K562 (cell line): Measurements from ENCODE around the gene SIGLEC1. TPM values are rescaled to one million over a fixed set of nuclear protein-coding genes. Genes with fewer than 3 reads are reported as not detected.

Experiments used
- ATAC-seq: fragments of 200-7000 bp; cut with Tn5 transposase; 3 replicates; pipeline ENCODE4 v1.9.1; 2020; ENCODE audit warnings: moderate library complexity
- BruUV-seq: library from RNA; stranded (reverse); fragments of 400-500 nt; replicated peaks from 2 replicates; lab custom pipeline; 2021; lab: Mats Ljungman, UMichigan
- CTCF ChIA-PET: fragments of 300-600 bp; formaldehyde crosslinking; extraction: SDS; loops from one replicate; lab custom pipeline; 2021; ENCODE audit warnings: low intra/inter-chr PET ratio; lab: Yijun Ruan, JAX
- POLR2A ChIA-PET: fragments of 300-600, 350-650 bp; sonication (Branson Sonifier 250); formaldehyde crosslinking; extraction: SDS; loops from one replicate; lab custom pipeline; 2021; ENCODE audit warnings: antibody characterized with exemption, inconsistent platforms; lab: Yijun Ruan, JAX
- DNase-seq, 4 experiments: peaks; one replicate each; pipeline versions ENCODE4 v3.0.0 to v3.0.0-alpha.2; 2011 to 2018; ENCODE audit warnings: low spot score in 3 of 4, mixed read lengths in 3 of 4; ENCODE audit errors: extremely low read depth in 1 of 4
- FAIRE-seq: peaks from 2 replicates; lab custom pipeline; 2011; peaks lifted over from hg19 to GRCh38; lab: Jason Lieb, UNC
- H2AFZ ChIP-seq: 2 replicates; pipeline ENCODE4 v1.6.0; 2011; ENCODE audit warnings: low read depth, low read length, control low read depth, inconsistent platforms
- H3K27ac ChIP-seq: fragments of 200-600 bp; 3 replicates; pipeline ENCODE4 v1.8.0; 2011; ENCODE audit warnings: low read depth, mild to moderate bottlenecking, control low read depth, inconsistent platforms, low read length, moderate library complexity, mixed read lengths; ENCODE audit errors: extremely low read depth
- H3K27me3 ChIP-seq, 2 experiments: fragments of 300-600 bp in 1 of 2; 2 replicates in 1 of 2; 3 replicates in 1 of 2; pipeline versions ENCODE4 v1.6.0 to v1.8.0; 2011; ENCODE audit warnings: inconsistent platforms in 2 of 2, low read length in 2 of 2, mild to moderate bottlenecking in 1 of 2, mixed read lengths in 1 of 2, moderate library complexity in 1 of 2; ENCODE audit not compliant: control insufficient read depth in 2 of 2, insufficient read depth in 2 of 2
- H3K36me3 ChIP-seq: fragments of 300-600 bp; 3 replicates; pipeline ENCODE4 v1.8.0; 2011; ENCODE audit warnings: mild to moderate bottlenecking, low read length, inconsistent platforms; ENCODE audit not compliant: control insufficient read depth, insufficient read depth
- H3K4me1 ChIP-seq, 2 experiments: fragments of 200-600 bp in 1 of 2; replicated peaks in 1 of 2; 2 replicates in 1 of 2; 3 replicates in 1 of 2; pipeline versions ENCODE4 v1.5.1 to v1.8.0; 2011; ENCODE audit warnings: inconsistent platforms in 2 of 2, low read length in 2 of 2, mild to moderate bottlenecking in 1 of 2, mixed read lengths in 1 of 2, moderate library complexity in 1 of 2; ENCODE audit not compliant: control insufficient read depth in 2 of 2, insufficient read depth in 2 of 2
- H3K4me2 ChIP-seq: 2 replicates; pipeline ENCODE4 v1.6.1; 2011; ENCODE audit warnings: low read length, control low read depth, inconsistent platforms, mixed read lengths; ENCODE audit not compliant: insufficient read depth
- H3K4me3 ChIP-seq: fragments of 200-600 bp; sonication (generic), shearing (Covaris generic); 2 replicates; pipeline ENCODE4 v1.5.1; 2016; ENCODE audit warnings: control low read depth, inconsistent platforms
- H3K79me2 ChIP-seq: fragments of 200-600 bp; 3 replicates; pipeline ENCODE4 v1.8.0; 2011; ENCODE audit warnings: low read length, inconsistent platforms; ENCODE audit not compliant: control insufficient read depth, insufficient read depth
- H3K9ac ChIP-seq, 2 experiments: 2 replicates each; pipeline versions ENCODE4 v1.6.0 to v1.6.1; 2011; ENCODE audit warnings: low read depth in 2 of 2, low read length in 2 of 2, control low read depth in 1 of 2, inconsistent platforms in 1 of 2, mild to moderate bottlenecking in 1 of 2, mixed read lengths in 1 of 2; ENCODE audit not compliant: insufficient read depth in 1 of 2
- H3K9me1 ChIP-seq: one replicate; pipeline ENCODE4 v1.6.0; 2011; ENCODE audit warnings: inconsistent platforms, mild to moderate bottlenecking, low read length, moderate library complexity; ENCODE audit not compliant: control insufficient read depth, insufficient read depth
- H3K9me3 ChIP-seq: replicated peaks from 2 replicates; pipeline ENCODE4 v1.5.1; 2011; ENCODE audit warnings: low read depth, low read length, inconsistent platforms; ENCODE audit not compliant: control insufficient read depth, insufficient read depth
- H4K20me1 ChIP-seq: replicated peaks from 2 replicates; pipeline ENCODE4 v1.6.1; 2011; ENCODE audit warnings: low read length, inconsistent platforms, mixed read lengths; ENCODE audit not compliant: control insufficient read depth, insufficient read depth
- BCOR ChIP-seq: fragments of 450-650 bp; IDR thresholded peaks from 2 replicates; pipeline ENCODE4 v1.6.1; 2016
- COPS2 ChIP-seq: fragments of 450-650 bp; conservative IDR thresholded peaks from 2 replicates; pipeline ENCODE4 v1.6.1; 2016; ENCODE audit warnings: mild to moderate bottlenecking, moderate library complexity
- CSDE1 ChIP-seq, 2 experiments: fragments of 450-650 bp; IDR thresholded peaks; 2 replicates each; pipeline ENCODE4 v1.6.1; 2016; ENCODE audit warnings: mild to moderate bottlenecking in 1 of 2
- HNRNPUL1 ChIP-seq: fragments of 200-400 bp; formaldehyde crosslinking; IDR thresholded peaks from 2 replicates; pipeline ENCODE4 v1.6.1; 2017; ENCODE audit warnings: low read length
- LCOR ChIP-seq: sonication (generic); formaldehyde crosslinking; IDR thresholded peaks from 2 replicates; pipeline ENCODE4 v1.8.0; 2022; ENCODE audit warnings: mild to moderate bottlenecking, missing genetic modification reagents
- NFATC3 ChIP-seq: fragments of 450-650 bp; IDR thresholded peaks from 2 replicates; pipeline ENCODE4 v1.6.1; 2017; ENCODE audit warnings: mild to moderate bottlenecking
- SRF ChIP-seq, 2 experiments: fragments of 250-450, 450-650 bp in 1 of 2; sonication (Bioruptor Pico) in 1 of 2; sonication (generic) in 1 of 2; formaldehyde crosslinking; IDR thresholded peaks; 2 replicates each; pipeline versions ENCODE4 v1.5.0 to v1.5.1; 2020 to 2022; ENCODE audit warnings: mild to moderate bottlenecking in 1 of 2, missing genetic modification reagents in 1 of 2
- TCF3 ChIP-seq: sonication (generic); formaldehyde crosslinking; IDR thresholded peaks from 2 replicates; pipeline ENCODE4 v1.4.0; 2020; ENCODE audit warnings: mild to moderate bottlenecking, missing genetic modification reagents
- UBTF ChIP-seq, 2 experiments: IDR thresholded peaks; 2 replicates each; pipeline ENCODE4 v1.6.1; 2012; ENCODE audit warnings: improper control_type of control experiment in 2 of 2, low read depth in 2 of 2, low read length in 2 of 2, borderline replicate concordance in 1 of 2
- ZNF318 ChIP-seq, 2 experiments: fragments of 450-650 bp; IDR thresholded peaks; 2 replicates each; pipeline ENCODE4 v1.6.1; 2016; ENCODE audit warnings: mild to moderate bottlenecking in 2 of 2, borderline replicate concordance in 1 of 2, low read depth in 1 of 2, moderate library complexity in 1 of 2
- ZNF75A ChIP-seq: fragments of 450-650 bp; formaldehyde crosslinking; IDR thresholded peaks from 2 replicates; pipeline ENCODE4 v1.4.0; 2020; ENCODE audit warnings: mild to moderate bottlenecking
- WGBS: fragments of 100-300 bp; shearing (Covaris generic); methylation state at CpG from one replicate; pipeline ENCODE4 v1.1.6; 2016; ENCODE audit warnings: low coverage, mixed read lengths; ENCODE audit not compliant: insufficient coverage; ENCODE audit errors: missing lambda C conversion rate; 5-methylcytosine and 5-hydroxymethylcytosine counted together
- in situ Hi-C: fragments of 300-500 bp; cut with MboI; formaldehyde crosslinking; loops from 4 replicates; pipeline ENCODE4 v1.15.0; 2018; ENCODE audit warnings: inconsistent platforms, mixed read lengths
- intact Hi-C: fragments of 100-400 bp; cut with micrococcal nuclease; formaldehyde crosslinking; loops from 2 replicates; pipeline ENCODE4 v1.14.2; 2022
- polyA plus RNA-seq, 8 experiments: library from polyadenylated mRNA; depleted of rRNA in 4 of 8; stranded (reverse) in 5 of 8; unstranded in 3 of 8; fragments of >200 nt; fragmentation: Nextera tagmentation in 2 of 8; fragmentation: Illumina TruSeq in 1 of 8; extraction: Ambion mirVana in 2 of 8; extraction: Trizol in 1 of 8; gene quantifications; 2 replicates each; pipeline versions ENCODE4 v1.2.1 to v1.2.3, GENCODE V29; 2011 to 2014; ENCODE audit warnings: inconsistent platforms in 1 of 8, missing spikeins in 1 of 8
- total RNA-seq, 7 experiments: library from RNA; depleted of rRNA in 6 of 7; stranded (reverse); fragments of >200 nt in 6 of 7; fragmentation: Illumina TruSeq in 2 of 7; extraction: Trizol in 2 of 7; gene quantifications; 2 replicates each; pipeline versions ENCODE4 v1.2.1 to v1.2.3, GENCODE V29; 2011 to 2021; ENCODE audit warnings: low replicate concordance in 1 of 7
- TF ChIP-seq, protein P1 (sequence below): conservative IDR thresholded peaks from 2 replicates; pipeline ENCODE4 v1.6.1; 2011; ENCODE audit warnings: low read depth, mild to moderate bottlenecking, low read length; ENCODE audit not compliant: control insufficient read depth

SIGLEC1 gene
- total and polyA plus RNA-seq, 9 of the 15 experiments (the other 6 are each of a cell fraction or from before 2014, with no cell fraction given), result 0.05 to 0.07 TPM; not detected in 7

DNA sequence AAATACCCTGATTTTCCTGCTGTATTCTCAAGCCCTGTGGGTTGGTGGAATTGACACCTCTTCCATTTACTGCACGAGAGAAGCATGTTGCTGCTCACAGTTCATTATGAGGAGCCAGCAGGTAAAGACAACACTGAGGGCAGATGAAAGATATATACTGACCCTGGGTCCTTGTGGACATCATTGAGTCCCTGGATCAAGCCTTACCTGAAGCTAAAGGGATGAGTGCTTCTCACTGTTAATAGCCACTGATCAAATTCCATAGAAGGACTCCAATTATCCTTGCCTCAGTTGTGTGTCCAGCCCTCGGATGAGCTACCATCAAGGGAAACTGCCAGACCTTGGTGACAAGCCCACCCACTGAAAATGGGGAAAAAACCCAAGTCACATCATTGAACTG is 7.7 kb upstream of the SIGLEC1 start:
- 6% methylated on average over 2 of the region's 2 CpGs for whole genome bisulfite sequencing
- Histone ChIP-seq H3K9ac (no peak overlapping the region), H3K27ac (no peak overlapping the region), H3K79me2 (no peaks in the 10 kb centered on the region), H3K4me3 (no peak overlapping the region), H3K36me3 (no peaks in the 10 kb centered on the region), H3K9me3 (no peaks in the 10 kb centered on the region), H3K4me2 (no peak overlapping the region), H2AFZ (no peak overlapping the region), H4K20me1 (no peaks in the 10 kb centered on the region), H3K4me1 (peaks cover 0 to 3% of the 10 kb centered on the region in 2 experiments; a peak in 3 of 5 replicates), H3K27me3 (peaks cover 0 to 5% of the 10 kb centered on the region in 2 experiments; a peak in 1 of 5 replicates), H3K9me1 (no peaks in the 10 kb centered on the region)
- FAIRE-seq (no peak), DNase-seq (no peak), ATAC-seq (no peak)
- intact Hi-C loops (no loop called here), in situ Hi-C loops (no loop called here)
- no TSS peak for BruUV-seq
- POLR2A ChIA-PET, result no interaction called here
- CTCF ChIA-PET, result no interaction called here
- TF ChIP-seq CSDE1 (IDR thresholded peaks at IDR 0.05) (no peak), ZNF75A (CRISPR knock-in tag) (no peak), TCF3 (CRISPR knock-in tag) (no peak), COPS2 (no peak), UBTF (IDR thresholded peaks at IDR 0.05; ENCODE audit: borderline replicate concordance in 1 of 2, low read depth in 2 of 2, low read length in 2 of 2) (no peak), HNRNPUL1 (no peak), BCOR (no peak), LCOR (CRISPR knock-in tag) (no peak), SRF (CRISPR knock-in tag; IDR thresholded peaks at IDR 0.05) (no peak), NFATC3 (no peak), ZNF318 (IDR thresholded peaks at IDR 0.05; ENCODE audit: borderline replicate concordance in 1 of 2, low read depth in 1 of 2) (no peak)
- TF ChIP-seq, protein P1, sequence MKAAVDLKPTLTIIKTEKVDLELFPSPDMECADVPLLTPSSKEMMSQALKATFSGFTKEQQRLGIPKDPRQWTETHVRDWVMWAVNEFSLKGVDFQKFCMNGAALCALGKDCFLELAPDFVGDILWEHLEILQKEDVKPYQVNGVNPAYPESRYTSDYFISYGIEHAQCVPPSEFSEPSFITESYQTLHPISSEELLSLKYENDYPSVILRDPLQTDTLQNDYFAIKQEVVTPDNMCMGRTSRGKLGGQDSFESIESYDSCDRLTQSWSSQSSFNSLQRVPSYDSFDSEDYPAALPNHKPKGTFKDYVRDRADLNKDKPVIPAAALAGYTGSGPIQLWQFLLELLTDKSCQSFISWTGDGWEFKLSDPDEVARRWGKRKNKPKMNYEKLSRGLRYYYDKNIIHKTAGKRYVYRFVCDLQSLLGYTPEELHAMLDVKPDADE, result no peak
